ENCODE data around the gene KIRREL3.

The KIRREL3 gene

GRCh38 chr11:126512741-126513715 is 487.5 kb downstream of the KIRREL3 start:
- no peak overlapping the region for H3K4me3 ChIP-seq (ENCODE audit: low read length)
- H3K27ac ChIP-seq (ENCODE audit: low read length) = no peak overlapping the region
- H2AFZ ChIP-seq (ENCODE audit: low read depth, low read length) = no peak overlapping the region
- no peaks in the 10 kb centered on the region for H3K79me2 ChIP-seq (ENCODE audit: low read length)
- H3K9ac ChIP-seq (ENCODE audit: low read length) = no peak overlapping the region
- no peak overlapping the region for H3K4me2 ChIP-seq (ENCODE audit: low read length)
- H3K36me3 ChIP-seq (replicated peaks; ENCODE audit: low read depth, low read length) = no peaks in the 10 kb centered on the region
- H4K20me1 ChIP-seq (ENCODE audit: insufficient read depth, low read length) = no peaks in the 10 kb centered on the region
- H3K27me3 ChIP-seq (ENCODE audit: low read depth, low read length) = peaks cover 23% of the 10 kb centered on the region
- H3K4me1 ChIP-seq (ENCODE audit: low read length) = no peaks in the 10 kb centered on the region
- no peaks in the 10 kb centered on the region for H3K9me3 ChIP-seq (ENCODE audit: insufficient read depth, low read length)
- no peak for TF ChIP-seq EZH2phosphoT487 (IDR thresholded peaks at IDR 0.05; ENCODE audit: low read depth)
- no peak for TF ChIP-seq CTCF (IDR thresholded peaks at IDR 0.05; ENCODE audit: low read depth, low read length)

GRCh38 chr11:126512251-126512650 is 488.3 kb downstream of the KIRREL3 start:
- Histone ChIP-seq H4K20me1 (ENCODE audit: insufficient read depth, low read length) (no peaks in the 10 kb centered on the region), H3K36me3 (replicated peaks; ENCODE audit: low read depth, low read length) (no peaks in the 10 kb centered on the region), H2AFZ (ENCODE audit: low read depth, low read length) (no peak overlapping the region), H3K9me3 (ENCODE audit: insufficient read depth, low read length) (no peaks in the 10 kb centered on the region), H3K4me2 (ENCODE audit: low read length) (no peak overlapping the region), H3K9ac (ENCODE audit: low read length) (no peak overlapping the region), H3K4me1 (ENCODE audit: low read length) (no peaks in the 10 kb centered on the region), H3K27me3 (ENCODE audit: low read depth, low read length) (peaks cover 23% of the 10 kb centered on the region), H3K79me2 (ENCODE audit: low read length) (no peaks in the 10 kb centered on the region), H3K27ac (ENCODE audit: low read length) (no peak overlapping the region), H3K4me3 (ENCODE audit: low read length) (no peak overlapping the region)
- TF ChIP-seq CTCF (IDR thresholded peaks at IDR 0.05; ENCODE audit: low read depth, low read length) (no peak), EZH2phosphoT487 (IDR thresholded peaks at IDR 0.05; ENCODE audit: low read depth) (no peak)

GRCh38 chr11:126511475-126512115 is 489.0 kb downstream of the KIRREL3 start:
- no peaks in the 10 kb centered on the region for H4K20me1 ChIP-seq (ENCODE audit: insufficient read depth, low read length)
- H3K27ac ChIP-seq (ENCODE audit: low read length) = no peak overlapping the region
- no peaks in the 10 kb centered on the region for H3K4me1 ChIP-seq (ENCODE audit: low read length)
- no peak overlapping the region for H3K4me2 ChIP-seq (ENCODE audit: low read length)
- no peak for TF ChIP-seq EZH2phosphoT487 (IDR thresholded peaks at IDR 0.05; ENCODE audit: low read depth)
- no peak for TF ChIP-seq CTCF (IDR thresholded peaks at IDR 0.05; ENCODE audit: low read depth, low read length)
- no peaks in the 10 kb centered on the region for H3K9me3 ChIP-seq (ENCODE audit: insufficient read depth, low read length)
- no peak overlapping the region for H3K9ac ChIP-seq (ENCODE audit: low read length)
- H3K36me3 ChIP-seq (replicated peaks; ENCODE audit: low read depth, low read length) = no peaks in the 10 kb centered on the region
- H3K4me3 ChIP-seq (ENCODE audit: low read length) = no peak overlapping the region
- H3K27me3 ChIP-seq (ENCODE audit: low read depth, low read length) = peaks cover 25% of the 10 kb centered on the region
- no peak overlapping the region for H2AFZ ChIP-seq (ENCODE audit: low read depth, low read length)
- no peaks in the 10 kb centered on the region for H3K79me2 ChIP-seq (ENCODE audit: low read length)
